Stimulated activated CD4-positive, alpha-beta T cell treated with anti-CD3 and anti-CD28 coated beads, TNF-alpha, amount 100 ng/mL, for 24 hours (primary cell): ENCODE data around the gene HES4.
A peak's percentile ranks its signal among the peaks of the same experiment; 100 is the strongest.
"Not testable (repeated sequence)": the region's sequence is repeated elsewhere in the genome, so short reads cannot be mapped to it uniquely, and the experiment has no call there.

Experiments
- DNase-seq, 3 experiments: peaks; one replicate each; pipeline ENCODE4 v3.0.0-alpha.2; 2020; ENCODE audit warnings: low read depth in 3 of 3

The HES4 gene

GRCh38 chr1:998745-998994 is 1.2 kb downstream of the HES4 start:
- no peak for DNase-seq

GRCh38 chr1:997993-998744 is 1.7 kb downstream of the HES4 start:
- no peak for DNase-seq

GRCh38 chr1:997713-997992 is 2.2 kb downstream of the HES4 start:
- no peak for DNase-seq

- no peak for DNase-seq
These were observed 2.8 kb downstream of the HES4 start for GRCh38 chr1:996851-997712.

- DNase-seq = no peak
These were observed 3.9 kb downstream of the HES4 start for GRCh38 chr1:995665-996633.

GRCh38 chr1:994546-994945 is 5.4 kb downstream of the HES4 start:
- DNase-seq = not testable (repeated sequence)

- DNase-seq = no peak
These were observed 6.4 kb downstream of the HES4 start for GRCh38 chr1:993379-993995.

GRCh38 chr1:992362-992761 is 7.5 kb downstream of the HES4 start:
- DNase-seq = no peak

- DNase-seq = no peak
These were observed 8.0 kb downstream of the HES4 start for GRCh38 chr1:991895-992294.

GRCh38 chr1:991275-991674 is 8.6 kb downstream of the HES4 start:
- not testable (repeated sequence) for DNase-seq

GRCh38 chr1:988061-988460 is 11.8 kb downstream of the HES4 start:
- DNase-seq = not testable (repeated sequence)

GRCh38 chr1:985126-985525 is 14.8 kb downstream of the HES4 start:
- DNase-seq = no peak

GRCh38 chr1:984476-984814 is 15.5 kb downstream of the HES4 start:
- no peak for DNase-seq

GRCh38 chr1:983798-984475 is 16.0 kb downstream of the HES4 start:
- peak; percentile 34 to 59 (median 41) for DNase-seq

GRCh38 chr1:982765-983436 is 17.0 kb downstream of the HES4 start:
- DNase-seq = no peak

- DNase-seq = no peak
These were observed 17.8 kb downstream of the HES4 start, which contains the start of gene PERM1 for GRCh38 chr1:981955-982558. Gene PERM1 (minus strand): TSS chr1:982093. CDS start chr1:981029, 1,064 bp downstream.

GRCh38 chr1:981491-981954 is 18.4 kb downstream of the HES4 start:
- no peak for DNase-seq

GRCh38 chr1:980602-981395 is 19.1 kb downstream of the HES4 start:
- DNase-seq = no peak

GRCh38 chr1:980137-980571 is 19.7 kb downstream of the HES4 start:
- no peak for DNase-seq

GRCh38 chr1:979744-980072 is 20.2 kb downstream of the HES4 start:
- no peak for DNase-seq
